Suppressor macrophage (primary cell): Measurements from ENCODE around the gene HS6ST2.

Source experiments
- DNase-seq, 4 experiments: peaks; one replicate each; pipeline ENCODE4 v3.0.0-alpha.2; 2020 to 2022

Gene HS6ST2

GRCh38 chrX:132786217-132786616, 172.2 kb downstream of the HS6ST2 start:
- DNase-seq: no peak

- no peak for DNase-seq
These were observed 179.5 kb downstream of the HS6ST2 start for GRCh38 chrX:132778917-132779316.

- DNase-seq: peak; percentile 17 to 54 (median 34)
These were observed 181.8 kb downstream of the HS6ST2 start for GRCh38 chrX:132776486-132777210.

- DNase-seq: peak in 3 of 4 experiments; percentile 3 to 13 (median 10)
These were observed 183.1 kb downstream of the HS6ST2 start for GRCh38 chrX:132775263-132775823.

- DNase-seq: no peak
These were observed 184.3 kb downstream of the HS6ST2 start for GRCh38 chrX:132774010-132774714.

- DNase-seq: no peak
These were observed 188.8 kb downstream of the HS6ST2 start for GRCh38 chrX:132769609-132770008.

GRCh38 chrX:132766452-132766851, 192.0 kb downstream of the HS6ST2 start:
- no peak for DNase-seq

- no peak for DNase-seq
These were observed 194.9 kb downstream of the HS6ST2 start for GRCh38 chrX:132763528-132763927.

GRCh38 chrX:132758759-132759158, 199.7 kb downstream of the HS6ST2 start:
- peak in 1 of 4 experiments; percentile 3 for DNase-seq

- DNase-seq: no peak
These were observed 201.3 kb downstream of the HS6ST2 start for GRCh38 chrX:132757066-132757623.

GRCh38 chrX:132756439-132756838, 202.0 kb downstream of the HS6ST2 start:
- DNase-seq: no peak

- DNase-seq: no peak
These were observed 207.3 kb downstream of the HS6ST2 start for GRCh38 chrX:132751063-132751690.

GRCh38 chrX:132750331-132751062, 207.9 kb downstream of the HS6ST2 start:
- no peak for DNase-seq

- DNase-seq: no peak
These were observed 209.0 kb downstream of the HS6ST2 start for GRCh38 chrX:132749406-132749805.

- DNase-seq: no peak
These were observed 209.5 kb downstream of the HS6ST2 start for GRCh38 chrX:132748909-132749308.

- DNase-seq: no peak
These were observed 210.2 kb downstream of the HS6ST2 start for GRCh38 chrX:132748268-132748667.

- no peak for DNase-seq
These were observed 212.8 kb downstream of the HS6ST2 start for GRCh38 chrX:132745593-132745992.

- no peak for DNase-seq
These were observed 214.0 kb downstream of the HS6ST2 start for GRCh38 chrX:132744470-132744869.

- DNase-seq: no peak
These were observed 215.3 kb downstream of the HS6ST2 start for GRCh38 chrX:132743086-132743485.

GRCh38 chrX:132742246-132742645, 216.2 kb downstream of the HS6ST2 start:
- peak in 2 of 4 experiments; percentile 2 to 6 for DNase-seq

GRCh38 chrX:132741689-132742088, 216.7 kb downstream of the HS6ST2 start:
- no peak for DNase-seq
